ENCODE measurements around the gene CNIH3.
"Not testable (repeated sequence)": the region's sequence is repeated elsewhere in the genome, so short reads cannot be mapped to it uniquely, and the experiment has no call there.

DNA sequence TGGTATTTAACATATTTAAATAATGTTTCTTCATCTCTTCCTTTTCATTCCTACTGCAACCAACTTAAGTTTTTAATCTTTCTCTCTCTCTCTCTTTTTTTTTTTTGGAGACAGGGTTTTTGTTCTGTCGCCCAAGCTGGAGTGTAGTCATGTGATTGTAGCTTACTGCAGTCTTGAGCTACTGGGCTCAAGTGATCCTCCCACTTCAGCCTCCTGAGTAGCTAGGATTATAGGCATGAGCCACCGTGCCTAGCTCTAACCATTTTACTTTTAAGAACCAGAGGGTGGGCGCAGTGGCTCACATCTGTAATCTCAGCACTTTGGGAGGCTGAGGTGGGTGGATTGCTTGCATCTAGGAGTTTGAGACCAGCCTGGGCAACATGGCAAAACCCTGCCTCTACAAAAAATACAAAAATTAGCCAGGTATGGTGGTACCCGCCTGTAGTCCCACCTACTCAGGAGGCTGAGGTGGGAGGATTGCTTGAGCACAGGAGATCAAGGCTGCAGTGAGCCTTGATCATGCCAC is 95.2 kb downstream of the CNIH3 start:
- not testable (repeated sequence) for TF ChIP-seq EZH2 (IDR thresholded peaks at IDR 0.05); POLR2AphosphoS5 (IDR thresholded peaks at IDR 0.05; ENCODE audit: borderline replicate concordance, low read depth, low read length); FOXP2 (optimal IDR thresholded peaks at IDR 0.05; ENCODE audit: control extremely low read depth, extremely low read length, insufficient read depth)

All from SK-N-MC (cell line).